GM12875 (cell line): ENCODE data around the gene APP.

Experiments
- H3K4me3 ChIP-seq: one replicate; pipeline ENCODE4 v1.5.1; 2011; ENCODE audit warnings: low read depth, low read length, control low read depth
- TF ChIP-seq, protein P1 (sequence below): IDR thresholded peaks from 2 replicates; pipeline ENCODE4 v1.5.1; 2011; ENCODE audit warnings: low read depth, mild to moderate bottlenecking, control low read depth, inconsistent platforms, low read length, moderate library complexity, borderline replicate concordance; ENCODE audit not compliant: insufficient read depth

The APP gene

DNA sequence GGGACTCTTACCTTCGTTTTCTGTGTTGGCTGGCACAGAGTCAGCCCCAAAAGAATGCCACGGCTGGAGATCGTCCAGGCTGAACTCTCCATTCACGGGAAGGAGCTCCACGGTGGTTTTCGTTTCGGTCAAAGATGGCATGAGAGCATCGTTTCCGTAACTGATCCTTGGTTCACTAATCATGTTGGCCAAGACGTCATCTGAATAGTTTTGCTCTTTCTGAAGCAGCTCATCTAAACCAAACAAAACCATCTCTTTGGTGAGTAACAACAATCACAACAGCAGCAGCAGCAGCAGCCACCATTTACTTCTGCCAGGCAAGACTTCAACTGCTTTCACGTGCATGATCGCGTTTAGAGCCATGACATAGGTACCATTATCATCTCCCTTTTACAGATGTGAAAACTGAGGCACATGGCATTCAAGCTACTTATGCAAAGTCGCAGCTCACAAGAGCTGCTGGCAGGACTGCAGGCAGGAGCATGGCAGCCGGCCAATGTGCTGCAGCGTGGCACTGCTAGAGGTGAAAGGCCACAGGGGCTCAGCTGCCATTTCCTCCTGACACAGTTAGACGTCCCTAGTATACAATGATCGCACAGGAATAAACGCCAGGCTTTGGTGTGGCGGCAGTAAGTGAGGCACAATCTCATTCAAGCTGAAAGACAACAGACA, 258.7 kb downstream of the APP start:
- H3K4me3 ChIP-seq = no peak overlapping the region
- TF ChIP-seq, protein P1, sequence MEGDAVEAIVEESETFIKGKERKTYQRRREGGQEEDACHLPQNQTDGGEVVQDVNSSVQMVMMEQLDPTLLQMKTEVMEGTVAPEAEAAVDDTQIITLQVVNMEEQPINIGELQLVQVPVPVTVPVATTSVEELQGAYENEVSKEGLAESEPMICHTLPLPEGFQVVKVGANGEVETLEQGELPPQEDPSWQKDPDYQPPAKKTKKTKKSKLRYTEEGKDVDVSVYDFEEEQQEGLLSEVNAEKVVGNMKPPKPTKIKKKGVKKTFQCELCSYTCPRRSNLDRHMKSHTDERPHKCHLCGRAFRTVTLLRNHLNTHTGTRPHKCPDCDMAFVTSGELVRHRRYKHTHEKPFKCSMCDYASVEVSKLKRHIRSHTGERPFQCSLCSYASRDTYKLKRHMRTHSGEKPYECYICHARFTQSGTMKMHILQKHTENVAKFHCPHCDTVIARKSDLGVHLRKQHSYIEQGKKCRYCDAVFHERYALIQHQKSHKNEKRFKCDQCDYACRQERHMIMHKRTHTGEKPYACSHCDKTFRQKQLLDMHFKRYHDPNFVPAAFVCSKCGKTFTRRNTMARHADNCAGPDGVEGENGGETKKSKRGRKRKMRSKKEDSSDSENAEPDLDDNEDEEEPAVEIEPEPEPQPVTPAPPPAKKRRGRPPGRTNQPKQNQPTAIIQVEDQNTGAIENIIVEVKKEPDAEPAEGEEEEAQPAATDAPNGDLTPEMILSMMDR = no peak

DNA sequence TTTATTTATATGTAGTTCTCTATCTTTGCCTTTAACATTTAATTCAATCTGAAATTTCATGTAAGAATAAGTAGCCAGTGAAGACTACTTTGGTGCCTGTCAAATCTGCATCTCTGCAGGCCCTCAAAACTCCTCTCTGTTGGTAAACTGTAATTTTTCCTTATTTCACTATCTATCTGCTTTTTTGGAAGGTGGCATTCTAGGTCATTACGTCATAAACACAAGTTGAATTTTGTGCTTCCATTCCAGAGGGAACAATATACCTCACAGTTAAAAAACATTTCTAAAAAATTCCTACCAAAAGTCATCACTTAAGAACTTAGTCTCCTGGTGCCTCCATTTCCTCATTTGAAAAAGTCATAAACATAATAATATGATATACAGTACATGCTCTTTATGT, 259.8 kb downstream of the APP start:
- no peak overlapping the region for H3K4me3 ChIP-seq
- TF ChIP-seq, protein P1 = no peak

DNA sequence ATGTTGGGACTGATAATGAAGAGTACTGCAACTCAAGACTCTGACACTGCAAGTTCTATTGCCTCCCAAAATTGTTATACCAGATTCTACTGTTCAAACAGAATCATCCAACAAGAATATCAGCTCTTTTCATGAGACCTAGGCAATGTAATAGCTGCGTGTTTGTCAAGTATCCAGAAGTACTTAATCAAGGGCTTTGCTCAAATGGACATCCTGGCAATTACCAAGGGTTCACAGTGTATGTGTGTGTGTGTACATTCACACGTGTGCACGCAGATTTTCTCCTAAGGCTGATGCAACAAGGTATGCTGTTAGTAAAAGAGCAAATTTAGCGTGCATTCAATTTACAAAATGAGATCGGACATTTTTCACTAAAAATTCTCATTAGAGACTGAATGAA, 261.2 kb downstream of the APP start:
- TF ChIP-seq, protein P1 = no peak
- H3K4me3 ChIP-seq = no peak overlapping the region

DNA sequence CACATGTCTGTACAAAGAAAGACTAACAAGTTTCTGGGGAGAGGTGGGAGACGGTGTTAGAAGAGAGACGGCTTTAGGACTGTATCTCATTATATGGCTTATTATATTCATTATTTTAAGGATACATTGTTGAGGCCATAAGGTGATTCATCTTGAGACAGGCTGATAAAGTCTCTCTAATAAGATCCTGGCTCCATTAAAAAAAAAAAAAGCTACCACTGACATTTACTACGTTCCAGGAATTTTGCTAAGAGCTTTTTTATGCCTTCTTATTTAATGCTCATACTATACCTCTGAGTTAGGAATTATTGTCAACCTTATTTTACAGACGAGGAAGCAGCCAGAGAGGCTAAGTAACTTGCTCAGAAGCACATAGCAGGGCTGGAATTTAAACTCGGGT, 262.1 kb downstream of the APP start:
- TF ChIP-seq, protein P1 = no peak
- no peak overlapping the region for H3K4me3 ChIP-seq

DNA sequence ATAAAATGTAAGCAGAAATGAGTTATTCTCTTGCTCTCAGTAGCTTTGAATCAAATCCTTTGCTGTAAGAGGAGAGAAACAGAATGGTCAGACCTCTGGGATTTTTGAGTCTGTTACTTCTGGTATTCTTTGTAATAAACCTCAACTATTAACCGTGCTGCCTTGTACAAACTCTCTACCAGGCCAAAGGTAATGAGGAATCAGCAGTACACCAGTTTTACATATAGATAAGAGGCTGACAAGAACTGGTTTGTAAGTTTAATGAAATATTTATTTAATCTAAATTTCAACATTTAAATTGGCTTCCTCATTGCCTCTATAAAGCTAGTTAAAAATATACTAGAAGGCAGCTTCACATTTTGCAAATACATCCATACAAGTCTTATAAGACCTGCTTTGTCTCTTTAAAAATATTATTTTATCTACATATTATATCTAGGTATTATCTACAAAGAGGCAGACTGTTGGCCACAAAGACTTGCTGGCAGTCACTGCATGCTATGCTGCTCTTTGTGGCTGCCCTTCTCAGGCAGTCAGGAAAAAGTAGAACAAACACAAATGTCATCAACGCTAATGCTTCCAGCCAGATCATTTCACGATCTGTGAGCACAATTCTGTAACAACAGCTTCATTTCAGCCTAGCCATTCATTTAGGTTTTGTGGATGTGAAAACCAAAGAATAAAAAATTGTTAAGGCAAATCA, 262.8 kb downstream of the APP start:
- H3K4me3 ChIP-seq = no peak overlapping the region
- TF ChIP-seq, protein P1 = no peak

DNA sequence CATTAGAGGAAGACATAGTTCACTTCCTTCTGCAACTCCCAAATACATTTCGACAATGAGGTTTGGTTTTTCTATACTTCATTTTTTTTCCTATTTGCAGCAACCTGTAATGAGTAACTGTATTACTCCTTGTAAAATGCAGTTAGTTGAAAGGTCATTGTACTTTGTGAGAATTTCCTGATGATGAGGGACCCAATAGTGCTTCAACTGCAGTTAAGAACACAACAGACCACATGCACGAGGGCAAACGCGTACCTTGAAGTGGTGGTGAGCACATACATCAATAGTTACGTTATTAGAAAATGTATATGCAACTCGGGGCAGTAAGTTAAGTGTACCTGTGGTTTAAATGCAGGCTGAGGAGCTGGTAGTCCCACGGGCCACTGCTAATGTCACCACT, 264.0 kb downstream of the APP start:
- H3K4me3 ChIP-seq = no peak overlapping the region
- TF ChIP-seq, protein P1 = no peak

DNA sequence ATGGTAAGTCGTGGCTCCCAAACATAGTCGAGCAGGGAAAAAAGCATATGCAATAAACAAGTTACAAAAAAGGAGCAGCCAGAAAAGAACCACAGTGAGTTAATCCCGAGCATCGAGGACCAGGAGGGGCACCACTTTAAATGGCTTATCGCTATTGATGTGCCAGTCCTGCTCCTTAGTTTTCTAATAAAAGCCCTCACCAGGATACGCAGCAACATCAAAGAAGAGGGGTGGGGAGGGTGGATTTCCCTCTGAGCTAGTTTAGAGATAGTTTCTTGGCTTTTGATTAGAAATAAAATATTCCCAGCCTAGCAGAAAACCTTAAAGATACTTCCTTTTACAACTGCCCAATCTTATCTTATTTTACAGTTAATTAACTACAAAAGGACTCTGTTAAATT, 265.4 kb downstream of the APP start:
- H3K4me3 ChIP-seq = no peak overlapping the region
- TF ChIP-seq, protein P1 = no peak
